Measurements from ENCODE around the gene ABCC9. TPM values are rescaled to one million over a fixed set of nuclear protein-coding genes. Genes with fewer than 3 reads are reported as not detected.

The ABCC9 gene
- total RNA-seq, 2 donors from 2014 or later = 0.05 to 0.19 TPM

DNA sequence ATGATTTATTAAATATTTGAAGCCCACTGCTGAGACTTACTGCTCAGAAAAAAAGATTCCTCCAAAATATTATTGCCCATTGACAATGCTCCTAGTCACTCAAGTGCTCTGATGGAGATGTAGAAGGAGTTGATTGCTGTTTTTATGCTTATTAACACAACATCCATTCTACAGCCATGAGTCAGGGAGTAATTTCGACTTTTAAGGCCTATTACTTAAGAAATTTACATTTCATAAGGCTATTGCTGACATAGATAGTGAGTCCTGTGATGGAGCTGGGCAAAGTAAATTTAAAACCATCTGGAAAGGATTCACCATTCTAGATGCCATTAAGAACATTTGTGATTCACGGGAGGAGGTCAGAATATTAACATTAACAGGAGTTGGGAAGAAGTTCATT, 171.9 kb downstream of the ABCC9 start:
- no peaks in the 10 kb centered on the region for H3K9me3 Mint-ChIP-seq
- peaks cover 20% of the 10 kb centered on the region for H3K27me3 Mint-ChIP-seq (ENCODE audit: low read depth)
- peaks cover 11% of the 10 kb centered on the region for H3K4me1 Mint-ChIP-seq (ENCODE audit: low read depth)
- ATAC-seq (replicated peaks in 1 of 2) = no peak
- no peaks in the 10 kb centered on the region for H3K36me3 Mint-ChIP-seq (ENCODE audit: insufficient read depth in 2 of 2)
- no peak overlapping the region for H3K4me3 Mint-ChIP-seq
- no peak overlapping the region for H3K27ac Mint-ChIP-seq
- no peak for DNase-seq

DNA sequence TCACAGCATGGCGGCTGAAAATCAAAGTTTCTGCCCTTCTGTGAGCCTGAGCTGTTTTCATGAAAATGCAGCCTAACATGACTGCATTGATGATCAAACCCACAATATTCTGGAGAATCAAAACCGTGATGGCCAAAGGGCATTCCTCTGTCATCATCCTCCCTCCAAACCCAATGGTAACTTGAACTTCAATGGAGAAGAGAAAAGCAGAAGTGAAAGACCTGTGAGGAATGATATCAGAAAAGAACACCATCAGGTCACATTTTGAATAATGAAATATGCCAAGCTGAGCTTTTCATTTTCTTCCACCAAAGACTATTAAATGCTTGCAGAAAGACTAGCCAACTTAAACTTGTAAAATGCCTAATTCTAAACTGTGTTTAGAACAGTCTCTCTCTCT, 174.8 kb downstream of the ABCC9 start:
- no peaks in the 10 kb centered on the region for H3K36me3 Mint-ChIP-seq (ENCODE audit: insufficient read depth in 2 of 2)
- no peak overlapping the region for H3K4me3 Mint-ChIP-seq
- ATAC-seq (replicated peaks in 1 of 2) (no peak), DNase-seq (no peak)
- no peaks in the 10 kb centered on the region for H3K9me3 Mint-ChIP-seq
- H3K27ac Mint-ChIP-seq = no peak overlapping the region
- H3K4me1 Mint-ChIP-seq (ENCODE audit: low read depth) = no peaks in the 10 kb centered on the region
- H3K27me3 Mint-ChIP-seq (ENCODE audit: low read depth) = no peaks in the 10 kb centered on the region

DNA sequence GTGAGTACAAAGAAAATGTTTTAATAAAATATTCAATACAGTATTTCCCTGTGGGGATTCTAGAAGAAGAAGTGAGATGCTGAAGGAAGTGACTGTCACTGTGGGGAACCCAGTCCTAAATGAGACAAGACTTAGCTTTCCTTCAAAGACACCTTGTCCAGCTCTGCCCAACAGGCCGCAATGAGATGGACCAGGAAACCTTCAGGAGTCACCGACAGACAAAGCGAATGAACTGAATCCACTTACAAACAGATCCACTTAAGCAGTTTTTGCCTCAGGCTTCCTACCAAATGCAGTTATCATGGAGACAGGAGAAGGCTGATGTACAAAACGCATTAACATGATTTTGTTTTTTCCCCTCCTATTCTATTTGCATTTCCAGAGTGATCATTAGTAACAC, 176.3 kb downstream of the ABCC9 start:
- H3K27me3 Mint-ChIP-seq (ENCODE audit: low read depth) = no peaks in the 10 kb centered on the region
- no peaks in the 10 kb centered on the region for H3K36me3 Mint-ChIP-seq (ENCODE audit: insufficient read depth in 2 of 2)
- DNase-seq (no peak), ATAC-seq (replicated peaks in 1 of 2) (no peak)
- no peak overlapping the region for H3K4me3 Mint-ChIP-seq
- H3K9me3 Mint-ChIP-seq = no peaks in the 10 kb centered on the region
- no peaks in the 10 kb centered on the region for H3K4me1 Mint-ChIP-seq (ENCODE audit: low read depth)
- no peak overlapping the region for H3K27ac Mint-ChIP-seq

DNA sequence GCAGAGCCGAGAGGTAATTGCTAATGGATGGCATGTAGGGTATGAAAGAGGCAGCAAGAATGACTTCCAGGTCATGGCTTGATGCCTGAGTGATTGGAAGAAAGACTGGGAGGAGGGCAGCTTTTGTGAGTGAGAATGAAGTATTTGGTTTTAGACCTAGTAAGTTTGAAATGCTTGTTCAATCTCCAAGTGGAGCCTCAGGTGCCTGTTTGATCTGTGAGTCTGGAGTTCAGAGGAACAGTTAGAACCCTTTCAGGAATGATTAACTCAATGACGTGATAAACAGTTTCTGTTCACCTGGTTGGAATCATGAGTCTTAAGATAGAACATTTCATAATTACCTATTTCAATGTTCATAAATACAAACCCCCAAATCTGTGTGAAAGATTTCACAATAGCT, 177.2 kb downstream of the ABCC9 start:
- no peak for ATAC-seq (replicated peaks in 1 of 2)
- no peaks in the 10 kb centered on the region for H3K4me1 Mint-ChIP-seq (ENCODE audit: low read depth)
- H3K4me3 Mint-ChIP-seq = no peak overlapping the region
- no peaks in the 10 kb centered on the region for H3K36me3 Mint-ChIP-seq (ENCODE audit: insufficient read depth in 2 of 2)
- no peak overlapping the region for H3K27ac Mint-ChIP-seq
- DNase-seq = no peak
- no peaks in the 10 kb centered on the region for H3K27me3 Mint-ChIP-seq (ENCODE audit: low read depth)
- no peaks in the 10 kb centered on the region for H3K9me3 Mint-ChIP-seq

DNA sequence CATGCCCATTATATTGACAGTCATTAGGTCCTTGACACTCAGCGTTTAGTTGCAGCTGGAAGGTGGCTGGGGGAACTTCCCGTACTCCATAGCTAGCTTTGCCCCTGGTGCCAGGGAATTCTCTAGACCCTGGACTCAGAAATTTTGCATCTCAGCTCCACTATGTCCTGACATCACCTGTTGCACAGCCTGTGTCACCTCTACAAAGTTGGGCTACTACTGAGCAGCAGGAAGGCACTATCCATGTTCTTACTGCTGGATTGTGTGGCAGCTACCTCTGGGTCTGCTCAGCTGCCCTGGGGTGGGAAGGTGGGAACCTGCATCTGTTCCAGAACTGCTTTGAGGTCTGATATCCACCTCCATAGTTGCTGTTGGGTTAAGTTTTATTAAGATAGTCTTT, 177.7 kb downstream of the ABCC9 start:
- no peak overlapping the region for H3K4me3 Mint-ChIP-seq
- H3K36me3 Mint-ChIP-seq (ENCODE audit: insufficient read depth in 2 of 2) = no peaks in the 10 kb centered on the region
- no peaks in the 10 kb centered on the region for H3K4me1 Mint-ChIP-seq (ENCODE audit: low read depth)

DNA sequence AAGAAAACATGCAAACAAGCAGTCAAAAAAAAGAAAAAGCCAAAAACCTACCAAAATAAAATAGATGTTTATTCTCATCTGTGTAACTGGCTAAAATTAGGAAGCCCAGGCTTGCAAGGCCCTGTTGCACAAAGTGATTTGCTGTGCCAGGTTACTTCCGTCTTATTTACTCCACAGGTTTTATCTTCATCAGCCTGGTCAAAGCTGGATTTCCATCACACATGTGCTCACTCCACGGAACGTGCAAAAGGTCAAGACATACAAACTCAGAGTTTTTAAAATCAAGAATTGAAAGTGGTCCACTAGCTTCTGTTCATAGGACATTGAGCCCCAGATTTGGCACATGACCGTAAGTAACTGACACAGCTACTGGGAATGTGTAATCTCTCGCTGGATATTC, 181.5 kb downstream of the ABCC9 start:
- Mint-ChIP-seq H3K4me3 (no peak overlapping the region), H3K9me3 (no peaks in the 10 kb centered on the region), H3K4me1 (ENCODE audit: low read depth) (no peaks in the 10 kb centered on the region), H3K36me3 (ENCODE audit: insufficient read depth in 2 of 2) (no peaks in the 10 kb centered on the region), H3K27me3 (ENCODE audit: low read depth) (no peaks in the 10 kb centered on the region), H3K27ac (no peak overlapping the region)
- DNase-seq = no peak
- no peak for ATAC-seq (replicated peaks in 1 of 2)

More for the DNA sequence above, 177.7 kb downstream of the ABCC9 start:
- DNase-seq (no peak), ATAC-seq (replicated peaks in 1 of 2) (no peak)
- Mint-ChIP-seq H3K27ac (no peak overlapping the region), H3K27me3 (ENCODE audit: low read depth) (no peaks in the 10 kb centered on the region), H3K9me3 (no peaks in the 10 kb centered on the region)

DNA sequence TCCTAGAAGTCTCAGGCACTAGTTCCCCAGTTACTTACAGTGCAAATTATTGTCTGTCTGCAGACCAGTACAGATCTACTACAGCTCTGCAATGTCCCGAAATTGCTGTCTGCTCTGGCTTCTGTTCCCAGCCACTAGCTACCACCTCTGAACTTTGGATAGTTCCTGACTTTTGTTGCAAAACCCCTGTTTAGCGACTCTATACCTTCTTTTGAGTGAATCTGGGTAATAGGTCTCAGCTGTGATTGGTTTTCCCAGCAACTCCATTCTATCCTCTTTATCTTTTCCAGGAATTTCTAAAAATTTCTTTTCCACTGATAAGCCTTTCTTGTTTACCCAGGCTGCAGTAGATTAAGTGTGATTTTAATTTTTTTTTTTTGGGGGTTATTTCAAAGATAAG, 183.5 kb downstream of the ABCC9 start:
- no peaks in the 10 kb centered on the region for H3K27me3 Mint-ChIP-seq (ENCODE audit: low read depth)
- H3K4me1 Mint-ChIP-seq (ENCODE audit: low read depth) = no peaks in the 10 kb centered on the region
- H3K36me3 Mint-ChIP-seq (ENCODE audit: insufficient read depth in 2 of 2) = no peaks in the 10 kb centered on the region
- no peak overlapping the region for H3K27ac Mint-ChIP-seq
- H3K9me3 Mint-ChIP-seq = no peaks in the 10 kb centered on the region
- DNase-seq (no peak), ATAC-seq (replicated peaks in 1 of 2) (no peak)
- no peak overlapping the region for H3K4me3 Mint-ChIP-seq

DNA sequence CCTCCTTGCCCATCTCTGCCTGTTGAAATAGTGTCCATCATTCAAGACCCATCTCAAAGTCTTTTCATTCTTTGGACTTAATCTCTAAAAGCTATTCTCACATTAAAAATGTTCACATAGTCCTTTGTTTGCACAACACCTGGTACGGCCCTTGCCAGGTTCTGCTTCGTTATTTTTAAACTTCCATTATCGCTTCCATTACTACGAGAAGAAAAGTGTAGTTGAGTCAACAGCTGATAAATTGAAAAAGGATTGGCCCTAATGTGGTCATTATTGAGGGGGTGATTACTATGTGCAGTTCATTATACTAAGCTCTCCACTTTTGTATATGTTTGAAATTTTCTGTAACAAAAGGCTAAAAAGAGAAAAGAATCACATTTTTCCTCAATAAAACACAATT, 184.5 kb downstream of the ABCC9 start:
- Mint-ChIP-seq H3K4me3 (no peak overlapping the region), H3K4me1 (ENCODE audit: low read depth) (no peaks in the 10 kb centered on the region), H3K36me3 (ENCODE audit: insufficient read depth in 2 of 2) (no peaks in the 10 kb centered on the region), H3K27ac (no peak overlapping the region), H3K27me3 (ENCODE audit: low read depth) (no peaks in the 10 kb centered on the region), H3K9me3 (no peaks in the 10 kb centered on the region)
- DNase-seq (no peak), ATAC-seq (replicated peaks in 1 of 2) (no peak)

DNA sequence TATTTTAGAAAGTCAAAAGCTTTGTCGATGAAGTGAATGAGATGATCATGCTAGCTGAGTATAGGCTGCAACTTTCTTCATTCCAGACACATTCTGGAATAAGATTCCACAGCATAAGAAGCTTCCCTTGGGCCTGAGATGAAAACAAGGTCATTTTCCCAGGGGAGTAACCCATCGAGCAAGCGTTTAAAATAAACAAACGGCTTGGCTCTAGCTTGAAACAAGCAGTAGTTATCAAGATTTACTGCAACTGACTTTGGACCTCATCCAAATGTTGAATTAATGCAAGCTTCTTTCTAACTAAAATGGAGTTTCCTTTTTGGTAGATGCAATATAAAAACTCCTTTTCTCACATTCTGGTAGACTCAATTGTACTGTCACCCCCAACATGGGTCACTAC, 189.7 kb downstream of the ABCC9 start:
- no peak overlapping the region for H3K27ac Mint-ChIP-seq
- no peak for ATAC-seq (replicated peaks in 1 of 2)
- peaks cover 12% of the 10 kb centered on the region for H3K27me3 Mint-ChIP-seq (ENCODE audit: low read depth)
- H3K4me1 Mint-ChIP-seq (ENCODE audit: low read depth) = no peaks in the 10 kb centered on the region
- H3K4me3 Mint-ChIP-seq = no peak overlapping the region
- no peak for DNase-seq
- H3K9me3 Mint-ChIP-seq = peaks cover 0 to 5% of the 10 kb centered on the region in 2 donors
- H3K36me3 Mint-ChIP-seq (ENCODE audit: insufficient read depth in 2 of 2) = no peaks in the 10 kb centered on the region

Other genes with a start within 250 kb of the ABCC9 start
- not detected for gene KCNJ8, start 166.7 kb downstream of the ABCC9 start, total RNA-seq
- gene CMAS, start 104.8 kb upstream of the ABCC9 start, total RNA-seq = 10 to 100 TPM; 37.4 to 39.5 TPM